NCI-H1092 (cell line): Measurements from ENCODE around the gene LZTR1.
"Not testable (repeated sequence)": the region's sequence is repeated elsewhere in the genome, so short reads cannot be mapped to it uniquely, and the experiment has no call there.

ENCODE experiments used
- DNase-seq: peaks from one replicate; lab custom pipeline; 2025; lab: John Stamatoyannopoulos, UW

LZTR1 gene

DNA sequence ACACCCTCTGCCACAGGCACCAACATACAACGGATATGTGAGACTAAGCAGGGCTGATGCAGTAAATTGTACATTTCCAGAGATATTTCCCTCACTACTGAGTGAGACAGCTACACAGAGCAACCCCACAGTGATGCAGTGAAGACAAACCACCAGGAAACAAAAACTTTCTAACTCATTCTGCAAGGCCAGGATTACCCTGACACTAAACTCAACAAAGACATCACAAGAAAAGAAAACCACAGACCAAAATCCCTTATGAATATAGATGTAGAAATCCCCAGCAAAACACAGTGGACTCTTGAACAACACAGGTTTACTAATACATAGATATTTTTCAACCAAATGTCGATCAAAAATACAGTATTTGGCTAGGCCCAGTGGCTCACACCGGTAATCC is 51.8 kb downstream of the LZTR1 start:
- DNase-seq: no peak

DNA sequence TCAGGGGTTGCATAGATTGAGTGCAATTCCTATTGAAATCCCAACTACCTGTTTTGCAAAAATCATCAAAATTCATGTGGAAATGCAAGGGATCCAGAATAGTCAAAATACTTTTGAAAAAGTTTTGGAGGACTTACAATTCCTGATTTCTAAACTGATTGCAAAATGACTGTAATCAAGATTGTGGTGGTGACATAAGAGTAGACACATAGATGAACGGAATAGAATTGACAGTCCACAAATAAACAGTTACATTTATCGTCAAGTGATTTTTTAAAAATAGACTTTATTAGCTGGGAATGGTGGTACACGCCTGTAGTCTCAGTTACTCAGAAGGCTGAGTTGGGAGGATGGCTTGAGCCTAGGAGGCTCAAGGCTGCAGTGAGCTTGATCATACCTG is 52.9 kb downstream of the LZTR1 start:
- no peak for DNase-seq

DNA sequence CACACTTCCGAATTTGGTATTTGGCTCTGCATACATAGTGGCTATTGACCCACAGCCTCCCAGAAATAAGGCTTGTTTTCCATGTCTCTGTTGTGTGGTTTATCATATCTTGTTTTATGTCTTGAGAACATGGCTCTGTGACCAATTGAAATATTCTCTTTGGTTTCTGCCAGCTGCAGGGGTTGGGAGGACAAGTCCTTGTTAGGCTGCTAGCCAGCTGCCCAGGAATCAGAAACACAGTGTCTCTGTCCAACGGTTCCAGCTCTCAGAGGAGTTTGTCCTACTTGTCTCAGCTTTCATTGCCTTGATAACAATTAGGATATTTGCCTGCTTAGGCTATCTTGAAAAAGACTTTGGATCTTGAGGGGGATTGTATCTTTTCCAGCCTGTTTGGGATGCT is 56.3 kb downstream of the LZTR1 start:
- no peak for DNase-seq

DNA sequence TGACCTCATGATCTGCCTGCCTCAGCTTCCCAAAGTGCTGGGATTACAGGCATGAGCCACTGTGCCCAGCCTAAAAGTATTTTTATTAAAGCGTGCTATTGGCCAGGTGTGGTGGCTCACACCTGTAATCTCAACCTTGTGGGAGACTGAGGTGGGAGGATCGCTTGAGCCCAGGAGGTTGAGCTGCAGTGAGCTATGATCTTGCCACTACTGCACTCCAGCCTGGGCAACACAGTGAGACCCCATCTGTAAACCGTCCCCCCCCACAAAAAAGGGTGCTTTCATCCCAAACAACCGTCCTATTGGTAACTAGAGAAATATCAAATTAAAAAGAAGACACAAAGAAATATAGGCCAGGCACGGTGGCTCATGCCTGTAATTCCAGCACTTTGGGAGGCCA is 57.1 kb downstream of the LZTR1 start:
- DNase-seq: not testable (repeated sequence)

DNA sequence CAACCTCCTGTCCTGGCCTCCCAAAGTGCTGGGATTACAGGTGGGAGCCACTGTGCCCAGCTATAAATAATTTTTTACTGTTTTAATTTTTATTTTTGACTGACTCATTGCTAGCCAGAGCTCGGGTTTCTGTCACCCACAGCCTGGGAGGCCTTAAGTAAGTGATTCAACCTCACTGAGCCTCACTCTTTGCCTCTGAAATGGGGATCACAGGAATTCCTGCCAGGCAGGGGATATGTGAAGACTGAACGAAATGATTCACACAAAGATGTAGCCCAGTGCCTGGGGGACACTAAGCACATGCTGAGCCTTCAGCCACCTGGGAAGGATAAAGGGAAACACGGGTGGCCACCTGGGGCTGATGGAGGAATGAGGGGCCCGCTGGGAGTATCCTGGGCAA is 59.8 kb downstream of the LZTR1 start:
- no peak for DNase-seq

DNA sequence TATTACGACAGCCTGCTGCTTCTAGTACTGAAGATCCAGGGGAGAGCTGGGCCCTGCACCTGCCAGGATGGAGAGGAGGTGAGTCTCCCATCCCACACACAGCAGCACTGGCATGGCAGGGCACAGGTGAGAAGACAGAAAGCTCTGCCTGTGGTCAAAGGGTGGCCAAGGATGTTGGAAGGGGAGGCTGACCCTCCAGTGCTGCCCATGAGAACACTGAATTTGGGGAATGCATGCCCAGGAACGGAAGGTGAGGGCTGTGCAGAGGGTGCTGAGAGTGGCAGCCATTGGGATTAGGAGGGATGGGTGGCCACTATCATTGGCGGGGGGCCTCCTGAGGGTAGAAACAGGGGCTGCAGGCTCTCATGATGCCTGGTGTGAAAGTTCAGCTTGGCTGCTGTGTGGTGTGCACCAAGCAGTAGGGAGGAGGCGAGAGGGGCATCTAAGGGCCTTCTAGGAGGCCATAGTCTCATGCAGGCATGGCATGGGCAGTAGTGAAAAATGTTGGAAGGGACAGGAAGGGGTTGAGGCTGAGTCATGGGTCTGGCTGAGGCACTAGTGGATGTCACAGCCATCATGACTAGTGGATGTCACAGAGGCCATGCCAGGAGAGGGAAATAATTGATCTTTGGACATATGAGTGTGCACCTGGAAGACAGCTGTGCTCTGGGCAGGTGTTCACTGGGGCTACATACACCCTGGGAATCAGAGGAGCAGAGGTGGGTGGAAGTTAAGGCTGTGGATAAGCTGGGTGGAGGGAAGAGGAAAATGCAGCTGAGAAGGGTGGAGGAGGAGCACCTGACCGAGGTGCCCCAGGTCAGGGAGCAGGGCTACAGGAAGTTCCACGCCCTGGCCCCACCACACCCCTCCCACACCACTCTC is 61.1 kb downstream of the LZTR1 start:
- DNase-seq: no peak

DNA sequence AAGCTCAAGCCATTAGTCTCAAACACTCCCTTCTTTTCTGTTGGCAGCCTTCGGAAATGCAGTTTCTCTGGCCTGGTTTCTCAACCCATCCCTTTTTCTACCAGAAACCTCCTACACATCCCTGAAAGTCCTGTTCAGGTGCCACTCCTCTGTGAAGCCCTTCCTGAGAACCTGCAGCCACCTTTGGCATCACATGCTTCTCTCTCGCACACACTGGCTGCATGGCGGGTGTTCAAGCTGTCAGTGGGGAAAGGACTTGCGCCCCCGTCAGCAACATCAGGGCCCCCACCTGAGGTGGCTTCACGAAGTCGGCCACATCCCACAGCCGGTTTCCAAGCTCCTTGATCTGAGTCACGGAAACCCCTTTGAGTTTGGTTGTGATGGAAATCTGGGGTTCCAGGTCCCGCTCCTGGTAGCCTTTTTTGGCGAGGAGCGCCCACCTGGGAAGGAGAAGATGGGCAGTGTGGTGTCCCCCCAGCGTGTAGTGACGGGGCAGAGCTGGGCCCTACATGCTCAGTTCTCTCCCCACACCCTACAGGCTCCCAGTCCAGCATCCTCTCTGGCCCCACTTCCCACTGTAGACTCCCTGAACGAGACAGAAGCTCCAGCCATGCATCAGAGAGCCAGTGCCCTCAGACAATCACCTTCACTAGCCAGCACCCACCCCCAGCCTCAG is 61.9 kb downstream of the LZTR1 start:
- DNase-seq: no peak

DNA sequence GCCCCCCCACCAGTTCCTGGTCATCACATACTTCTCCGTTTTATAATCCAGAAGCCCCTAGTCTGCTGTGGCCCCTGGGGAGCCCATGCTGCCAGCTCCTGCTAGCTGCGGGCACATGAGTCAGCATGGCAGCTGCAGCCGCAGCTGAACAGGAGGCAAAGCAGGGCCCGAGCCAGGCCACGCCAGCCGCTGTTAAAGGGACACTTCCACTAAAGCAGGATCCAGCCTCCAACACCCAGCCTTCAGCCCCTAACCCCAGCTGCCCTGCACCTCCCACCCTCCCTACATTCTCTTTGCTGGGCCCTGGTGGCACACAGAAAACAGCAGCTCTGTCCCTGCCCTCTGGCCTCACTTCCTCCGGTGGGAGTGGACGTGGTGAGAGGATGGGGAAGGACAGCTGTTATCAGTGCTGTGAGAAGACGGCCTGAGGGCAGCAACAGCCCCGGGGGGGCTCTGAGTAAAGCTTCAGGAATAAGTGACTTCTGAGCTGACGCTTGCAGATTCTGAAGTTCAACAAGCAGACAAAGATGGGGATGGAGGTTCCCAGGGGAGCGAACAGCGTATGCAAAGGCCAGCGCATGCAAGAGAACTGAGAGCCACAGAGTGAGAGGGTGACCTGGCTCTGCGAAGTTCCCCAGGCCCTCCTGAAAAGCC is 63.0 kb downstream of the LZTR1 start:
- no peak for DNase-seq

DNA sequence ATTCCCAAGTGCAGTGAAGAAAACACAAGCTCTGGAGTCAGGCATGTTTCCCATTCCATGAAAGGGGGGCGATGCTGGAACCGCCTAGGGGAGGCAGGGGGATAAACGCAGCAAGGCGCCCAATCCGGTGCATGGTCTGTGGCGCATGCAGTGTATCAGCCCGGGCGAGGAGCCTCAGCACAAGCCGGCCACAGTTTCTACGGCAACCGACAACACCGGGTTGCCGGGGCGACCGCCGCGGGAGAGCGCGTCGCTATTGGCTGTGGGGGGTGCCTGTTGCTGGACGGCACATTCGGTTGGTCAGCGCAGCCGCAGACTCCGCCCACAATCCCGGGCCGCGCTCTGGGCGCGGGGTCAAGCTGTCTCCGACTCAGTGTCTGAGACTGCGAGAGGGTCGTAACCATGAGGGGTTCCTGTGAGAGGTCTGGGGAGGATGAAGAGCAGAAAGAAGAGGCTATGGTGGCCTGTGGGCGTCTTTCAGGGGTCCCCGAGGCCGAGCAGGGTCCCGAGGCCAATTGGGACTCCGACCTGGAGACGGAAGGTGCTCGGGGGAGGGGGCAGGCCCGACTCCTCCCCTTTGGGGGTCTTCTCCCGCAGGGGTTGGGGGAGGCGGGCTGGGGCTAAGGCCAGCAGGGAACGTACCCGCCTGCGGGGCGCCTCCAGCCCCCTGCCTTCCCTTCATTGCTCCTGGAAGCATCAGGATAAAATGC is 63.6 kb downstream of the LZTR1 start, which contains the start of gene LRRC74B:
Gene LRRC74B, plus strand, starts transcription at position 362 of the 710 bp plus-strand sequence. Its CDS starts 41 bp downstream, at position 403.
- DNase-seq: peak; percentile 92

DNA sequence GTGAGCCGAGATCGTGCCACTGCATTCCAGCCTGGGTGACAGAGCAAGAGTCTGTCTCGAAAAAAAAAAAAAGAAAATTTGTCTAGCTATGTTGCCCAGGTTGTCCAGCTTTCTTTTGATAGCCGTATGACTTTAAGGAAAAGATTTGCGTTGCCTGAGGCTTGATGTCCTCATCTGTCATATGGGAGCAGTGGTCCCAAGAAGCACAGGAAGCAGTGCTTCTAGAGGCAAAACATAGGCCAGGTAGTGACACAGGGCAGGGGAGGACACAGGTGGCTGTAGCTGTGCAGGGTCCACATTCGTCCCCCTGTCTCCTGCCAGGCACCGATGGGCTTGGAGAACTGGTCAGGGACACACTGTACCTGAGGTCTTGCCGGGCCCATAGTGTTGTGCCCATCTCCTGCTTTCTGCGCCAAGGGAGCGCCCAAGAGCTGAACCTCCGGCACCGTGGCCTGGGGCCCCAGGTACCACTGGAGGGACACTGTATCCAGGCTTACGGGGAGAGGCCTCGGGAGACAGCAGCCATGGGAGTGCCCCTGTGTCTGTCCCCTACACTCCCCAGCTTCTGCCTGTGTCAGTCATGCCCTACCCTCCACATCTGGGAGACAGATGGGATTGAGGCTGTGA is 65.1 kb downstream of the LZTR1 start:
- DNase-seq: no peak

DNA sequence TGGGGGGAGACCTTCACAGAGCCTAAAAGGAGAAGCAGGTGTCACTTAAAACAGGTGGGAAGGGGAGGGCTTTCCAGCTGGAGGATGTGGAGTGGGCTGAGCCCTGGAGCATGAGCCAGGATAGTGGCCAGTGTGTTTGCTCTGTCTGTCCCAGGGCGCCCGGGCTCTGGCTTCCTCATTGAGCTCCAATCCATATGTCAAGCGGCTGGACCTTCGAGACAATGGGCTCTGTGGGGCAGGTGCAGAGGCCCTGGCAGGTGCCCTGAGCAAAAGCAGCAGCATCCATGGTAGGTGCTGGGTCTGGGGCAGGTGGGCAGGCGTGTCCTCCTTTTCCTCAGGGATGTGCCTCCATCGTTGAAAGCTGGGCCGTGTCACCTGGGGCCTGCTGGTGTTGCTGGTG is 65.6 kb downstream of the LZTR1 start:
- peak; percentile 51 for DNase-seq

DNA sequence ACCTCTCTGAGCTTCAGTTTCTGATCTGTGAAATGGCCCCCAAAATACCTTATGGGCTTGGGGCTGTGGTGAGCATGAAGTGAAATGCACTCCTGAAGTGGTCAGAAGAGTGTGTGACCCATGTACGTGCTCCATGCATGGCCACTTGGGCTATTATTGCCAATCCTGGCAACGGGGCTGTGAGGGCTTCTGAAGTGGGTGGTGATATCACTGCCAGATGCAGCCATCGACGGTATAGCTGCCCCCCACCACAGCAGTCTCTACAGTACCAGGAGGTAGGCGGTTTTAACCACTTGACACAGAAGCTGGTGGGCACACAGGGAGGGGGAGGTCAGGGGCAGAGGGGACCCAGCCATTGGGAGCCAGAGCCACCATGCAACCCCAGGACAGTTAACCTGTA is 66.4 kb downstream of the LZTR1 start:
- not testable (repeated sequence) for DNase-seq
